HEK293 (cell line): ENCODE results near the gene SCAF1.

Experiments used
- EGR2 ChIP-seq: fragments of 450-650 bp; formaldehyde crosslinking; IDR thresholded peaks from 2 replicates; pipeline ENCODE4 v1.5.1; 2016; ENCODE audit warnings: low read depth, missing biosample characterization, missing genetic modification characterization
- FEZF1 ChIP-seq: fragments of 450-650 bp; formaldehyde crosslinking; IDR thresholded peaks from 2 replicates; pipeline ENCODE4 v1.5.1; 2016; ENCODE audit warnings: missing biosample characterization, missing genetic modification characterization
- GLI4 ChIP-seq: fragments of 450-650 bp; formaldehyde crosslinking; IDR thresholded peaks from 2 replicates; pipeline ENCODE4 v1.5.1; 2016; ENCODE audit warnings: missing biosample characterization, missing genetic modification characterization
- KLF7 ChIP-seq: fragments of 450-650 bp; formaldehyde crosslinking; IDR thresholded peaks from 2 replicates; pipeline ENCODE4 v1.5.1; 2016; ENCODE audit warnings: missing biosample characterization, missing genetic modification characterization, borderline replicate concordance
- PRDM10 ChIP-seq: fragments of 450-650 bp; formaldehyde crosslinking; IDR thresholded peaks from 2 replicates; pipeline ENCODE4 v1.5.1; 2016; ENCODE audit warnings: missing biosample characterization, missing genetic modification characterization
- ZBTB26 ChIP-seq: fragments of 450-650 bp; formaldehyde crosslinking; optimal IDR thresholded peaks from 2 replicates; pipeline ENCODE3; 2016; ENCODE audit warnings: missing biosample characterization, mild to moderate bottlenecking, missing genetic modification characterization
- ZBTB48 ChIP-seq: fragments of 450-650 bp; formaldehyde crosslinking; IDR thresholded peaks from 2 replicates; pipeline ENCODE4 v1.5.1; 2016; ENCODE audit warnings: missing biosample characterization, missing genetic modification characterization
- ZBTB7A ChIP-seq: fragments of 450-650 bp; formaldehyde crosslinking; IDR thresholded peaks from 2 replicates; pipeline ENCODE4 v1.5.1; 2016; ENCODE audit warnings: low read depth, missing biosample characterization, missing genetic modification characterization
- ZIC2 ChIP-seq: fragments of 450-650 bp; formaldehyde crosslinking; IDR thresholded peaks from 2 replicates; pipeline ENCODE4 v1.5.1; 2016; ENCODE audit warnings: missing biosample characterization, missing genetic modification characterization
- ZNF112 ChIP-seq: fragments of 450-650 bp; formaldehyde crosslinking; IDR thresholded peaks from 2 replicates; pipeline ENCODE4 v1.5.0; 2017; ENCODE audit warnings: missing biosample characterization, missing genetic modification characterization
- ZNF140 ChIP-seq: fragments of 450-650 bp; formaldehyde crosslinking; IDR thresholded peaks from 2 replicates; pipeline ENCODE4 v1.5.1; 2016; ENCODE audit warnings: missing biosample characterization, missing genetic modification characterization
- ZNF148 ChIP-seq: fragments of 450-650 bp; formaldehyde crosslinking; IDR thresholded peaks from 2 replicates; pipeline ENCODE4 v1.5.0; 2017; ENCODE audit warnings: missing biosample characterization, missing genetic modification characterization, borderline replicate concordance
- ZNF184 ChIP-seq: fragments of 450-650 bp; IDR thresholded peaks from 2 replicates; pipeline ENCODE4 v1.5.1; 2018; ENCODE audit warnings: missing biosample characterization, mild to moderate bottlenecking, missing genetic modification characterization
- ZNF2 ChIP-seq: fragments of 450-650 bp; formaldehyde crosslinking; IDR thresholded peaks from 2 replicates; pipeline ENCODE4 v1.5.1; 2016; ENCODE audit warnings: missing biosample characterization, missing genetic modification characterization
- ZNF223 ChIP-seq: fragments of 450-650 bp; formaldehyde crosslinking; IDR thresholded peaks from 2 replicates; pipeline ENCODE4 v1.5.1; 2016; ENCODE audit warnings: missing biosample characterization, missing genetic modification characterization
- ZNF266 ChIP-seq: fragments of 450-650 bp; formaldehyde crosslinking; IDR thresholded peaks from 2 replicates; pipeline ENCODE4 v1.5.1; 2016; ENCODE audit warnings: missing biosample characterization, missing genetic modification characterization, low read depth
- ZNF354C ChIP-seq: fragments of 450-650 bp; formaldehyde crosslinking; IDR thresholded peaks from 2 replicates; pipeline ENCODE4 v1.5.1; 2016; ENCODE audit warnings: missing biosample characterization, missing genetic modification characterization, low read depth, borderline replicate concordance
- ZNF391 ChIP-seq: fragments of 450-650 bp; formaldehyde crosslinking; IDR thresholded peaks from 2 replicates; pipeline ENCODE4 v1.5.1; 2016; ENCODE audit warnings: low read depth, missing biosample characterization, missing genetic modification characterization, borderline replicate concordance
- ZNF488 ChIP-seq: fragments of 450-650 bp; formaldehyde crosslinking; IDR thresholded peaks from 2 replicates; pipeline ENCODE4 v1.5.1; 2016; ENCODE audit warnings: missing biosample characterization, missing genetic modification characterization
- ZNF518A ChIP-seq: fragments of 450-650 bp; formaldehyde crosslinking; conservative IDR thresholded peaks from 2 replicates; pipeline ENCODE4 v1.5.1; 2016; ENCODE audit warnings: low read depth, missing biosample characterization, missing genetic modification characterization
- ZNF571 ChIP-seq: fragments of 450-650 bp; formaldehyde crosslinking; IDR thresholded peaks from 2 replicates; pipeline ENCODE4 v1.5.0; 2017; ENCODE audit warnings: missing biosample characterization, missing genetic modification characterization
- ZNF600 ChIP-seq: fragments of 450-650 bp; formaldehyde crosslinking; IDR thresholded peaks from 2 replicates; pipeline ENCODE4 v1.5.1; 2016; ENCODE audit warnings: missing biosample characterization, missing genetic modification characterization
- ZNF658 ChIP-seq: fragments of 450-650 bp; formaldehyde crosslinking; IDR thresholded peaks from 2 replicates; pipeline ENCODE4; 2016; ENCODE audit warnings: missing biosample characterization, missing genetic modification characterization
- ZNF707 ChIP-seq: fragments of 450-650 bp; formaldehyde crosslinking; IDR thresholded peaks from 2 replicates; pipeline ENCODE4 v1.5.1; 2016; ENCODE audit warnings: missing biosample characterization, missing genetic modification characterization
- ZNF76 ChIP-seq: fragments of 450-650 bp; formaldehyde crosslinking; IDR thresholded peaks from 2 replicates; pipeline ENCODE4; 2016; ENCODE audit warnings: low read depth, missing biosample characterization, missing genetic modification characterization, borderline replicate concordance
- ZNF792 ChIP-seq: fragments of 450-650 bp; formaldehyde crosslinking; IDR thresholded peaks from 2 replicates; pipeline ENCODE4 v1.5.1; 2016; ENCODE audit warnings: missing biosample characterization, missing genetic modification characterization
- ZSCAN16 ChIP-seq: fragments of 450-650 bp; formaldehyde crosslinking; IDR thresholded peaks from 2 replicates; pipeline ENCODE4 v1.5.1; 2016; ENCODE audit warnings: missing biosample characterization, missing genetic modification characterization
- ZXDB ChIP-seq: fragments of 450-650 bp; formaldehyde crosslinking; IDR thresholded peaks from 2 replicates; pipeline ENCODE4 v1.5.1; 2016; ENCODE audit warnings: missing biosample characterization, missing genetic modification characterization

SCAF1 gene

GRCh38 chr19:49639401-49640112, 2.5 kb upstream of the SCAF1 start (continued):
- TF ChIP-seq ZBTB26 (tag by site-specific recombination), result no peak
- peak; percentile 15; the same call in 1 of the 2 replicates for TF ChIP-seq FEZF1 (tag by site-specific recombination)
- no peak for TF ChIP-seq ZNF2
- TF ChIP-seq ZNF148 (tag by site-specific recombination), result no peak
- no peak for TF ChIP-seq ZNF391 (tag by site-specific recombination)
- no peak for TF ChIP-seq ZXDB (tag by site-specific recombination)
- TF ChIP-seq ZNF488 (tag by site-specific recombination), result no peak
- no peak for TF ChIP-seq ZNF184 (tag by site-specific recombination)
- TF ChIP-seq ZNF112 (tag by site-specific recombination), result no peak
- TF ChIP-seq ZNF76, result no peak
- no peak for TF ChIP-seq ZNF140 (tag by site-specific recombination)
- no peak for TF ChIP-seq ZNF266 (tag by site-specific recombination)
- no peak for TF ChIP-seq ZNF707
- no peak for TF ChIP-seq ZSCAN16 (tag by site-specific recombination)
- TF ChIP-seq ZNF658 (tag by site-specific recombination), result no peak
- no peak for TF ChIP-seq KLF7 (tag by site-specific recombination)
- no peak for TF ChIP-seq ZNF354C (tag by site-specific recombination)
- peak; percentile 50; the same call in 1 of the 2 replicates for TF ChIP-seq ZNF600 (tag by site-specific recombination)
- no peak for TF ChIP-seq ZNF518A
- no peak for TF ChIP-seq ZNF223 (tag by site-specific recombination)
- no peak for TF ChIP-seq ZNF571 (tag by site-specific recombination)
- TF ChIP-seq EGR2 (tag by site-specific recombination), result peak; percentile 62
- no peak for TF ChIP-seq ZNF792 (tag by site-specific recombination)
- no peak for TF ChIP-seq GLI4 (tag by site-specific recombination)
- no peak for TF ChIP-seq ZIC2 (tag by site-specific recombination)
- no peak for TF ChIP-seq ZBTB7A (tag by site-specific recombination)
- peak; percentile 7; the same call in 1 of the 2 replicates for TF ChIP-seq PRDM10
- TF ChIP-seq ZBTB48 (tag by site-specific recombination), result no peak
